CMK (cell line): Measurements from ENCODE around the gene FERMT1.
"Not testable (repeated sequence)": the region's sequence is repeated elsewhere in the genome, so short reads cannot be mapped to it uniquely, and the experiment has no call there.

ENCODE experiments used
- DNase-seq: peaks from one replicate; pipeline ENCODE4 v3.0.0-alpha.2; 2010; ENCODE audit warnings: low read depth

FERMT1 gene

DNA sequence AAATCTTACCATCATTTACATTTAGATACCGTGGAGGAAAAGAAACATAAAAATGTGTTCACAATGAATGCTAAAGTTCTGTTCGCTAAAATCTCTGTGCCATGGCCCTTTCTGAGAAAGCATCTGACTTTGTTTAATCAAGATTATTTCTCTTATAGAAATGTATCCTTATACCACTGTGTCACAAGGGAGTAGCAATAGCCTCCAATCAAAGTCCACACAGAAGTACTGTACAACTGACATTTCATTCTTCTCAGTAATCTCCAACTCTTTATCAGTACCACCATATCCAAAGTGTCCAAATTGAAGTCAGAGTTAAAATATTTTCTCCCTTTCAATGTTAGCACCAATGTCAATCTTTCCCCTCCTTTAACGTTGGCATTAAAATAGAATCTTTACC lies 6.1 kb downstream of the FERMT1 start:
- DNase-seq, result no peak

DNA sequence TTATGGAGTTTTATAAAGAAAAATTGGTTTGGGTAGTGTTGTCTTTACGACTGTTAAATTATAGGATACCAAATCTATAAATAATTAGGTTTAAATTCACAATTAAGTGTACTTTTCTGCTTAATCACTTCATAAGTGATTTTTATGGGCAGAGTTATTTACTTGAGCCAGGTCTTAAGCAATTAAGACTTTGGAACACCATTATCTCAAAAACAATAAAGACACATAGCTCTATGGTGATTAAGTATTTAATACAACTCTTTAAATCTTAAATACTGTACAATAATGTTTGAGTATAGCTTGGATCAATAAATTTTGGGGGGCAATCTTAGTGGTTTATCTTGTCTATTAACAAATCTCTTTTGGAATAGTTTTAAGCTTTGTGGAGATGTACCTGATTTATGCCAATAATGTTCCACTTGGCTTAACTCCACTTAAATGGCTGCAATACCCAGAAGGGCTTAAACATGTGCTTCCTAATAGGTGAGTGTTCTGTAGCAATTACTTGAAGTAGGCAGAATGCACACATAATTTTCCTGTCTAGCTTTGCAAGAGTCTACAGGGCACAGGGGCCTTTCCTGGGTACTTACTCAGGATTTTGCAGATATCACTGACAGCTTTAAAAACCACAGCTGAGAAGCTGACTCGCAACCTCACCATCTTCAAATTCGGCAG lies 7.5 kb downstream of the FERMT1 start:
- no peak for DNase-seq

GRCh38 chr20:6114696-6115095 lies 8.1 kb downstream of the FERMT1 start:
- DNase-seq, result no peak

DNA sequence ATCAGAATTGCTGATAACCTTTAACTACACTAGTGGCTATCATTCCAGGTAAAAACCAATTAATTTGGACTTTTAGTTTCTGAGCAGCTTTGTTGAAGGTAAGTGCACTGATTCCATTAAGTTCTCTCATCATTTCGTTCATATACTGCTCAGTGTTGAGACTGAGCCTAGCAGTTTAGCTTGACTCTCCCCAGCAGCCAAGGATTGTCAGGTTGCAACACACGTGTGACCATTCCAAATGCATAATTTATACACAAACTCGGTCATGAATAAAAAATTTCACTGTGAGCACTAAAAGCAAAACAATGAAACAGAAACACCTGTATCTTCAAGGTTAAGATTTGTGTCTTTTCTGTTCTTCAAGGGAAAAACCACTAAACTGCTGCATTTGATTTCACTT lies 8.9 kb downstream of the FERMT1 start:
- no peak for DNase-seq

- not testable (repeated sequence) for DNase-seq
These were observed 9.9 kb downstream of the FERMT1 start for GRCh38 chr20:6112965-6113364.

- DNase-seq, result no peak
These were observed 14.5 kb downstream of the FERMT1 start for GRCh38 chr20:6108330-6108729.

GRCh38 chr20:6104493-6105188 lies 18.2 kb downstream of the FERMT1 start:
- DNase-seq, result no peak

GRCh38 chr20:6103301-6103700 lies 19.5 kb downstream of the FERMT1 start:
- DNase-seq, result no peak

- DNase-seq, result no peak
These were observed 21.5 kb downstream of the FERMT1 start for GRCh38 chr20:6101346-6101745.

GRCh38 chr20:6100246-6100645 lies 22.6 kb downstream of the FERMT1 start:
- no peak for DNase-seq

DNA sequence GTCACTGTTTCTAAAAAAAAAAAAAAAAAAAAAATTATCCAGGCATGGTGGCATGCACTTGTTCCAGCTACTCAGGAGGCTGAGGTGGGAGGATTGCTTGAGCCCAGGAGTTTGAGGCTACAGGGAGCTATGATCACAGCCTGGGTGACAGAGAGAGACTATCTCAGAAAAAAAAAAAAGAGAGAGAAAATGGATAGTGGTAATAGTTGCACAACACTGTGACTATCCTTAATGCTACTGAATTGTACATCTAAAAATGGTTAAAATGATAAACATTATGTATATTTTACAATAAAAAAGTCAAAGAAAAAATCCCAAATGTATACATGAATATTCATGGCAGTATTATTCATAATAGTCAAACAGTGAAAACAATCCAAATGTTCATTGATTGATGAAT lies 23.0 kb downstream of the FERMT1 start:
- DNase-seq, result no peak

- DNase-seq, result no peak
These were observed 27.4 kb downstream of the FERMT1 start for GRCh38 chr20:6095409-6095808.

- DNase-seq, result no peak
These were observed 28.3 kb downstream of the FERMT1 start for GRCh38 chr20:6094565-6094964.

- peak; percentile 20 for DNase-seq
These were observed 28.8 kb downstream of the FERMT1 start for GRCh38 chr20:6094063-6094462.

- DNase-seq, result no peak
These were observed 31.2 kb downstream of the FERMT1 start for GRCh38 chr20:6091661-6092060.

DNA sequence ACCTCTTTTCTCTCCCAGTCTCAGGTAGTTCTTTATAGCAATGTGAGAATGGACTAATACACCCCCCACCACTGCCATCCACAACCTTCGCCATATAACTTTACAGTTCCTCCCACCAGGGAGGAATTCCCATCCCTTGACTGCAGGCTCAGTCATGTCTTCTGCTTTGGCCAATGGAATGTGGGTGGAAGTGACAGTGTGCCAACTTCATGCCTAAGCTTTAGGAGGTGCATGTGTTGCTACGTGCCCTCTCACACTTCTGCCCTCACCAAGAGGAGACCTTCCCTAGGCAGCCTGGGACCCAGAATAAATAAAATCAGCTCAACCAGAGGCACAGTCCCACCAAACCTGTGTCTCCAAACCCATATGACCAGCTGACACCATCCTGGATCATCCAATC lies 36.0 kb downstream of the FERMT1 start:
- DNase-seq, result no peak

- no peak for DNase-seq
These were observed 38.9 kb downstream of the FERMT1 start for GRCh38 chr20:6083926-6084325.

DNA sequence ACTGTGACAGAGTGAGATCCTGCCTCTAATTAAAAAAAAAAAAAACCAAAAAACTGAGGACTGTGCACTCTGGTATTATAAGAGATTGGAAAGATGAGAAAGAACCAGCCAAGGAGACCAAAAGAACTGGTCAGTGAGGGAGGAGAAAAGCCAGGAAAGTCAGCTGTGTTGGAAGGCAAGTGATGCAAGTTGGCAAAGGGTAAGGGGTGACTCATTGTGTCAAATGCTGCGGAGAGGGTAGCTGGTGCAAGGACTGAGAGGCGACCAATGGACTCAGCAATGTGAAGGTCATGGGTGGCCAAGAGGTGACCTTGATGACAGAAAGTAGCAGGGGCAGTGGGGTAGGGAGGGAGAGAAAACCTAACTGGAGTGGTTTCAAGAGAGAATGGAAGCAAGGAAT lies 41.6 kb downstream of the FERMT1 start:
- DNase-seq, result no peak

DNA sequence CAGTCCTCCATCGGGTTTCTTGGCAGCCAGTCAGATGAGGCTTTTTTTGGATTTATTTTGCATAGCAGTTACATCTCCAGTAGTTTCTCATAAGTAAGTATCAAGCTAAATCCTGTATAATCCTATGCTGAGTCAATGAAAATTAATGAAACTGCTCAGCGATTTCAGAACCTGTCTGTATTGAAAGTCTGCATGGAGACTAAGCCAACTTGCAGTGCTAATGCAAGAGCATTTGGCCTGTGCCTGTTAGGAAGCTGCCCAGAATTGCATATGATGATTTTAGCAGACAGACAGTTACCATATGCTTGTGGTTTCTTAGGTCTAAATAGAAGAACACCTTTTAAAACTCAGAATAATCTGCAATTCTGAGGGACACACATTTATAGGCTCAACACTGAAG lies 43.8 kb downstream of the FERMT1 start:
- DNase-seq, result no peak

DNA sequence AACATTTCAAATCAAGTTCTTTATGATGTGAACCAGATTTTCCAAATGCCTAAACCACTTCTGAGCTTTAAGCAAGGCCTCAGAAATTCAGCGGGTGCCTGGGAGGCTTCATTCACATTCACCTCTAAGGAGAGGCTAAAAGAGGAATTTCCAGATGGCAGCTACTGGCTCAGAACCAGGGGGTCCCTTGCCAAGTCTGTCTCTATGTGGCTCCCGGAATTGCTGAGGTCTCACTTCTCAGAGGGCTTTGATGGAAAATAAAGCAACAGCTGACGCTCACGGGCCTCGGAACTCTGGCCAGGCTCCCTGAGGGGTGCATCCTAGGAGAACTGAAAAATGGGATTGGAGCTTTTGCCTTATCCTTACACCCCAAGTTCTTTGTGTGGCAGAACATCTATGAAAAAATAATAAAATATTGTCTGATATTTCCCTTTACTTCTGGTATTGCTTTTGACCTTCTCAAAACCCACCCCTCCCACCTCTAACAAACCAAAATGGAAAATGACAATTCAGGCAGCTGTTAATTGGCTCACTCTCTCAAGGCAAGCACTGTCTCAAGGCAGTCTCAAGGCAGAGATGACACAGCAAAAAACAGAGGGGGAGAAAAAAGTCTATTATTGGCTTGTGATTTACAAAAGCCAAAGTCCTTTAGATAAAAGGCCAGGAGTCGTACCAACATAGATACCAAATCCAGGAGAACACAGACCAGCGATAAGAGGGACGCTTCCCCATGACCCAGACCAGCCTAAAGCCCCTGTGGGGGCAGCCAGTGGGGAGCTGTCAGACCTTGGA lies 47.2 kb downstream of the FERMT1 start:
- DNase-seq, result no peak

GRCh38 chr20:6074784-6075183 lies 48.0 kb downstream of the FERMT1 start:
- DNase-seq, result no peak

GRCh38 chr20:6074145-6074561 lies 48.7 kb downstream of the FERMT1 start:
- DNase-seq, result peak; percentile 80
